Mesenchymal stem cell (in vitro differentiated cells and primary cell): ENCODE results near the gene POLR1D.
A peak's percentile ranks its signal among the peaks of the same experiment; 100 is the strongest.

Source experiments
- DNase-seq: peaks from one replicate; pipeline ENCODE4 v3.0.0-alpha.2; 2013
- H2AFZ ChIP-seq: one replicate; pipeline ENCODE4 v1.6.1; 2013; ENCODE audit warnings: low read depth, mild to moderate bottlenecking, control low read depth, inconsistent platforms, low read length, moderate library complexity
- H2AK5ac ChIP-seq: 2 replicates; pipeline ENCODE4 v1.6.1; 2013; ENCODE audit warnings: low read length, moderate library complexity, mild to moderate bottlenecking, inconsistent platforms; ENCODE audit not compliant: severe bottlenecking
- H2BK120ac ChIP-seq: one replicate; pipeline ENCODE4 v1.6.1; 2013; ENCODE audit warnings: low read depth, mild to moderate bottlenecking, inconsistent platforms, low read length, moderate library complexity
- H2BK12ac ChIP-seq, 2 experiments: one replicate each; pipeline ENCODE4 v1.6.1; 2013; ENCODE audit warnings: inconsistent platforms in 2 of 2, low read length in 2 of 2, mild to moderate bottlenecking in 2 of 2, moderate library complexity in 2 of 2, control low read depth in 1 of 2
- H2BK15ac ChIP-seq: one replicate; pipeline ENCODE4 v1.6.1; 2013; ENCODE audit warnings: mild to moderate bottlenecking, low read depth, inconsistent platforms; ENCODE audit not compliant: poor library complexity, severe bottlenecking
- H2BK5ac ChIP-seq: 2 replicates; pipeline ENCODE4 v1.6.1; 2013; ENCODE audit warnings: low read depth, mild to moderate bottlenecking, low read length, control low read depth, inconsistent platforms; ENCODE audit not compliant: poor library complexity, severe bottlenecking
- H3K14ac ChIP-seq, 2 experiments: one replicate each; pipeline ENCODE4 v1.6.1; 2013; ENCODE audit warnings: inconsistent platforms in 2 of 2, low read length in 2 of 2, control low read depth in 1 of 2, mild to moderate bottlenecking in 1 of 2, moderate library complexity in 1 of 2
- H3K18ac ChIP-seq, 2 experiments: one replicate each; pipeline ENCODE4 v1.6.1; 2013; ENCODE audit warnings: inconsistent platforms in 2 of 2, low read length in 2 of 2, control low read depth in 1 of 2, low read depth in 1 of 2, mild to moderate bottlenecking in 1 of 2
- H3K23ac ChIP-seq, 2 experiments: one replicate each; pipeline ENCODE4 v1.6.1; 2013; ENCODE audit warnings: inconsistent platforms in 2 of 2, low read length in 2 of 2, mild to moderate bottlenecking in 2 of 2, moderate library complexity in 2 of 2, control low read depth in 1 of 2
- H3K27ac ChIP-seq: 2 replicates; pipeline ENCODE4 v1.5.1; 2013; ENCODE audit warnings: mild to moderate bottlenecking, moderate library complexity, low read length, control low read depth, inconsistent platforms; ENCODE audit not compliant: poor library complexity, severe bottlenecking
- H3K27me3 ChIP-seq, 2 experiments: 2 replicates each; pipeline versions ENCODE4 v1.6.1 to v1.7.0; 2013; ENCODE audit warnings: low read length in 2 of 2, mild to moderate bottlenecking in 2 of 2, moderate library complexity in 2 of 2, control low read depth in 1 of 2, inconsistent platforms in 1 of 2; ENCODE audit not compliant: control insufficient read depth in 1 of 2, insufficient read depth in 1 of 2
- H3K36me3 ChIP-seq, 2 experiments: 2 replicates each; pipeline versions ENCODE4 v1.6.1 to v1.7.0; 2013; ENCODE audit warnings: low read length in 2 of 2, control low read depth in 1 of 2, inconsistent platforms in 1 of 2, low read depth in 1 of 2, mild to moderate bottlenecking in 1 of 2; ENCODE audit not compliant: insufficient read depth in 2 of 2, control insufficient read depth in 1 of 2
- H3K4ac ChIP-seq, 2 experiments: one replicate each; pipeline ENCODE4 v1.6.1; 2013; ENCODE audit warnings: inconsistent platforms in 2 of 2, low read length in 2 of 2, mild to moderate bottlenecking in 2 of 2, moderate library complexity in 2 of 2, control low read depth in 1 of 2, low read depth in 1 of 2
- H3K4me1 ChIP-seq: 2 replicates; pipeline ENCODE4 v1.6.1; 2013; ENCODE audit warnings: low read depth, low read length, control low read depth; ENCODE audit not compliant: control insufficient read depth, insufficient read depth
- H3K4me2 ChIP-seq: 2 replicates; pipeline ENCODE4 v1.6.1; 2013; ENCODE audit warnings: low read length, mild to moderate bottlenecking, inconsistent platforms; ENCODE audit not compliant: poor library complexity, severe bottlenecking
- H3K4me3 ChIP-seq, 2 experiments: 2 replicates each; pipeline versions ENCODE4 v1.5.1 to v1.7.0; 2013; ENCODE audit warnings: low read length in 2 of 2, mild to moderate bottlenecking in 2 of 2, control low read depth in 1 of 2, low read depth in 1 of 2; ENCODE audit not compliant: insufficient read depth in 1 of 2
- H3K79me1 ChIP-seq: replicated peaks from 2 replicates; pipeline ENCODE4 v1.6.1; 2013; ENCODE audit warnings: mild to moderate bottlenecking, control low read depth, low read length, inconsistent platforms; ENCODE audit not compliant: poor library complexity, severe bottlenecking
- H3K9ac ChIP-seq: 2 replicates; pipeline ENCODE4 v1.7.0; 2013; ENCODE audit warnings: mild to moderate bottlenecking, low read length, moderate library complexity
- H3K9me3 ChIP-seq: 2 replicates; pipeline ENCODE4 v1.7.0; 2013; ENCODE audit warnings: mild to moderate bottlenecking, low read length; ENCODE audit not compliant: control insufficient read depth
- H4K8ac ChIP-seq: one replicate; pipeline ENCODE4 v1.6.1; 2013; ENCODE audit warnings: inconsistent platforms, mild to moderate bottlenecking, low read length, moderate library complexity
- H4K91ac ChIP-seq: one replicate; pipeline ENCODE4 v1.6.1; 2013; ENCODE audit warnings: mild to moderate bottlenecking, low read length, inconsistent platforms
- WGBS: methylation state at CpG from one replicate; pipeline ENCODE4 v1.1.7; 2013; ENCODE audit warnings: mixed read lengths; 5-methylcytosine and 5-hydroxymethylcytosine counted together

The POLR1D gene

DNA sequence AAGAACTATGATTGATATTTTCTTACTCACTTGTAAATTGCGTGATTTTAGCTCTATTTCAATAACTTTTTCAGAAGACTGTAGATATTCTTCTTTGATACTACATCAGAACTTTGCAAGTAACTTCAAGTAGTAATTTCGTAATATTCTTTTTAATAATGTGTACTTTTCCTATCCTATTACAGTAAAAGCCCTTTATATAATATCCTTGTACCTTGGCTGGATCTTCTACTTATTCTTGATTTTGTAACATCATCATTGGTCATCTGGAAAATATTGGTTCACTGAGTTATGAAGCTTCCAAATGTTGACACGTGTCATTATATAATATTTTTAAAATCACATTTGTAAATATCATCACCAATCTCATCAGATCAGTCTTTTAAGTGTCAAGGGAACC, 32.4 kb downstream of the POLR1D start:
- H3K14ac ChIP-seq: no peak overlapping the region
- no peak overlapping the region for H2BK120ac ChIP-seq
- no peak overlapping the region for H3K18ac ChIP-seq
- no peak overlapping the region for H3K27ac ChIP-seq
- H2BK15ac ChIP-seq: no peak overlapping the region
- no peak overlapping the region for H2BK12ac ChIP-seq
- peaks cover 2% of the 10 kb centered on the region for H3K4me1 ChIP-seq
- H3K9me3 ChIP-seq: peaks cover 18% of the 10 kb centered on the region
- H3K79me1 ChIP-seq: peaks cover 18% of the 10 kb centered on the region
- H3K4ac ChIP-seq: no peak overlapping the region
- H2BK5ac ChIP-seq: no peak overlapping the region
- DNase-seq: no peak
- H2AFZ ChIP-seq: no peak overlapping the region
- WGBS: no CpG with 5 or more reads among the region's 3 CpGs
- no peak overlapping the region for H4K91ac ChIP-seq
- H3K4me3 ChIP-seq: no peak overlapping the region
- H4K8ac ChIP-seq: no peak overlapping the region
- H3K36me3 ChIP-seq: peaks cover 12 to 51% of the 10 kb centered on the region in 2 experiments
- no peak overlapping the region for H3K23ac ChIP-seq
- no peak overlapping the region for H3K9ac ChIP-seq
- H2AK5ac ChIP-seq: no peak overlapping the region
- H3K27me3 ChIP-seq: no peaks in the 10 kb centered on the region
- H3K4me2 ChIP-seq: no peak overlapping the region

DNA sequence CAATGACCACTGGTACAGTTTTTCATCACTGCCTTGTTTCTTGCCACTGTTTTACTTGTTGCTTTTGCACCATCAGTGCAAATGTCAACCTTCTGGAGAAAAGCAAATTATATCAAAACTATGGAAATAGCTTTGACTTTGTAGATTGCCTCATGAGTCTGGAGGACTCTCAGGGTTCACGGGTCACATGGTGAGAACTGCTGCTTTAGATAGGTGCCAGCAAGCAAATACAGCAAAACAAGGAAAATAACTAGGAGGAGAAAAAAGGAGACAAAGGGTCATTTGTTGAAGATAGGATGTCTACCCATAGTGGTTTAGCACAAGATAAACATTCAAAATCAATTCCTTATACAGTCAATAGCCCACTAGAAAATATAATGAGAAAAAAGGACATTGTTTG, 33.1 kb downstream of the POLR1D start:
- Histone ChIP-seq H2AK5ac (no peak overlapping the region), H2BK5ac (no peak overlapping the region), H3K18ac (no peak overlapping the region), H3K36me3 (peaks cover 9 to 47% of the 10 kb centered on the region in 2 experiments), H3K4me1 (peaks cover 2% of the 10 kb centered on the region), H3K4me2 (no peak overlapping the region), H3K27ac (no peak overlapping the region), H3K14ac (no peak overlapping the region), H2BK15ac (no peak overlapping the region), H3K4ac (no peak overlapping the region), H3K23ac (no peak overlapping the region), H4K91ac (no peak overlapping the region), H3K4me3 (no peak overlapping the region), H3K9ac (no peak overlapping the region), H2AFZ (no peak overlapping the region), H2BK12ac (no peak overlapping the region), H3K9me3 (peaks cover 15% of the 10 kb centered on the region), H2BK120ac (no peak overlapping the region), H3K27me3 (no peaks in the 10 kb centered on the region), H4K8ac (no peak overlapping the region), H3K79me1 (peaks cover 18% of the 10 kb centered on the region)
- DNase-seq: no peak
- WGBS: 71% methylated on average over 1 of the region's 1 CpG

DNA sequence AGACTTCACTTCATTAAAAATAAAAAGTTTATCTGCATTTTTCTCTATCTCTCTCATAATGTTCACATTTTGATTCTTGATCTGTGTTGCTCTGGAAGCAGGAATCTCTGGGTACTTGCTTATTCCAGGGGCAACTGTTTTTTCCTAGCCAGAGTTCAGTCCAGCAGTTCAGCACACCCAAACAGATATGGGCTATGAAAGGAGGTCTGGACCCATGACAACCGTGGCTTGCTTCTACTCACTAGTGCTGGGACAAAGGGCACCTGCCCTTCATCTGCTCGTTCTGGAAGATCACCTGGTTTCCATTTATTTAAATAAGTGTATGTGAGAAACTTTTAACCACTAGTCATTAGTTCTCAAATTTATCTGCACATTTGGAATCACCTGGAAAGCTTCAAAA, 36.0 kb downstream of the POLR1D start:
- no peak overlapping the region for H2AFZ ChIP-seq
- H3K27me3 ChIP-seq: no peaks in the 10 kb centered on the region

DNA sequence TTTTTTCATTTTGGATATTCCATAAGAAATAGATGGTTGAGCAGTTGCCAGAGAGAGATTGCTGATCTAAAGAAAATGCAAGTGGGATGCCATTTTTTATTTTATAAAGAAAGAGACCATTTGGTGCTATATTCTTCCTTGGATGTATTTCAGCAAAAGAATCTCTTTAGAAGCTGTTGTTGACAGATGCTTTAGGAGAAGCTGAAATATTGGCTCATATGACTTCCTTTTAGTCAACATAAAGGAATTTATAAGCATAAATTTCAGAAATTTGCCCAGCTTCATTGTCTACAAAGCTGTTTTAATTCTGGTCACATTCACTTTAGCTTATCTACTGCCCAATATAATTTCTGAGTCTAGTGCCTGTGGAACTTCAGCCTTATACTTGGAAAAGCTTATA, 36.9 kb downstream of the POLR1D start:
- no peak overlapping the region for H2AK5ac ChIP-seq
- H3K79me1 ChIP-seq: peaks cover 23% of the 10 kb centered on the region
- H3K14ac ChIP-seq: no peak overlapping the region
- no peak overlapping the region for H2BK12ac ChIP-seq
- H4K91ac ChIP-seq: no peak overlapping the region
- no peak overlapping the region for H2AFZ ChIP-seq
- no peak overlapping the region for H3K9ac ChIP-seq
- H3K27me3 ChIP-seq: no peaks in the 10 kb centered on the region
- H2BK15ac ChIP-seq: no peak overlapping the region
- DNase-seq: peak; percentile 8
- H3K4me2 ChIP-seq: no peak overlapping the region
- H3K9me3 ChIP-seq: no peaks in the 10 kb centered on the region
- no peak overlapping the region for H3K18ac ChIP-seq
- no peak overlapping the region for H3K4me3 ChIP-seq
- no peak overlapping the region for H2BK120ac ChIP-seq
- no peak overlapping the region for H2BK5ac ChIP-seq
- H4K8ac ChIP-seq: no peak overlapping the region
- no peak overlapping the region for H3K23ac ChIP-seq
- H3K4me1 ChIP-seq: peaks cover 9% of the 10 kb centered on the region
- no peak overlapping the region for H3K27ac ChIP-seq
- H3K4ac ChIP-seq: no peak overlapping the region
- H3K36me3 ChIP-seq: peaks cover 2 to 24% of the 10 kb centered on the region in 2 experiments

More for the DNA sequence above, 36.0 kb downstream of the POLR1D start:
- Histone ChIP-seq H3K4me2 (no peak overlapping the region), H4K91ac (no peak overlapping the region), H2BK5ac (no peak overlapping the region), H3K4me1 (peaks cover 9% of the 10 kb centered on the region), H3K27ac (no peak overlapping the region), H3K79me1 (peaks cover 21% of the 10 kb centered on the region), H3K4ac (no peak overlapping the region), H3K9ac (no peak overlapping the region), H4K8ac (no peak overlapping the region), H2BK120ac (no peak overlapping the region), H2BK12ac (no peak overlapping the region), H3K36me3 (peaks cover 2 to 28% of the 10 kb centered on the region in 2 experiments), H2AK5ac (no peak overlapping the region), H3K4me3 (no peak overlapping the region), H3K23ac (no peak overlapping the region), H3K18ac (no peak overlapping the region), H3K14ac (no peak overlapping the region), H2BK15ac (no peak overlapping the region), H3K9me3 (no peaks in the 10 kb centered on the region)
- no peak for DNase-seq
- WGBS: 100% methylated on average over 1 of the region's 2 CpGs
